Esophagus squamous epithelium (tissue), 5 donors: ENCODE measurements around the gene HSD11B2. TPM values are rescaled to one million over a fixed set of nuclear protein-coding genes. Genes with fewer than 3 reads are reported as not detected.

Source experiments
- DNase-seq: peaks from one replicate; lab custom pipeline; 2025; lab: John Stamatoyannopoulos, UW
- H3K27ac ChIP-seq, 4 donors: fragments of 200-600 bp; sonication (generic); one replicate each; pipeline ENCODE4 v1.5.1; 2016 to 2019; ENCODE audit warnings: mild to moderate bottlenecking in 1 of 4
- H3K27me3 ChIP-seq, 4 donors: fragments of 200-600 bp; sonication (generic); 1 replicate in 3 of 4; 2 replicates in 1 of 4; pipeline versions ENCODE4 v1.5.1 to v1.6.0; 2017 to 2021; ENCODE audit warnings: antibody characterized with exemption in 1 of 4
- H3K36me3 ChIP-seq, 3 donors: fragments of 200-600 bp; sonication (generic); one replicate each; pipeline ENCODE4 v1.5.1; 2016 to 2019
- H3K4me1 ChIP-seq, 3 donors: fragments of 200-600 bp; sonication (generic); one replicate each; pipeline ENCODE4 v1.5.1; 2017 to 2019
- H3K4me3 ChIP-seq, 4 donors: fragments of 200-600 bp; sonication (generic); 1 replicate in 3 of 4; 2 replicates in 1 of 4; pipeline ENCODE4 v1.5.1; 2016 to 2019; ENCODE audit warnings: mild to moderate bottlenecking in 2 of 4, moderate library complexity in 1 of 4
- H3K9me3 ChIP-seq, 3 donors: fragments of 200-600 bp; sonication (generic); one replicate each; pipeline ENCODE4 v1.5.1; 2016 to 2019
- POLR2A ChIP-seq, 4 donors: fragments of 450-650 bp; IDR thresholded peaks; one replicate each; pipeline ENCODE4 v1.6.1; 2017; ENCODE audit warnings: antibody characterized with exemption in 4 of 4, mild to moderate bottlenecking in 4 of 4, moderate library complexity in 3 of 4
- WGBS, 2 donors: methylation state at CpG; one replicate each; pipeline ENCODE4 v1.1.5; 2018; 5-methylcytosine and 5-hydroxymethylcytosine counted together
- intact Hi-C: fragments of 100-400 bp; cut with DNase I; formaldehyde crosslinking; loops from one replicate; pipeline ENCODE4 v1.15.0; 2022
- total RNA-seq, 4 donors: library from RNA; depleted of rRNA; stranded (reverse); fragments of >200 nt; gene quantifications; one replicate each; pipeline ENCODE4 v1.1.0, GENCODE V29; 2016
- TF ChIP-seq, protein P1 (sequence below), 6 experiments: fragments of 450-650 bp in 4 of 6; fragments of 200-600 bp in 2 of 6; sonication (generic) in 2 of 6; IDR thresholded peaks; one replicate each; pipeline ENCODE4 v1.5.1; 2016 to 2019; ENCODE audit warnings: antibody characterized with exemption in 6 of 6, mild to moderate bottlenecking in 4 of 6, moderate library complexity in 4 of 6
- donor health status: DM: yes; HTN: yes; CAD: no.

The HSD11B2 gene
- total RNA-seq, 4 donors from 2014 or later = 2.1 to 13.0 (median 6.7) TPM

DNA sequence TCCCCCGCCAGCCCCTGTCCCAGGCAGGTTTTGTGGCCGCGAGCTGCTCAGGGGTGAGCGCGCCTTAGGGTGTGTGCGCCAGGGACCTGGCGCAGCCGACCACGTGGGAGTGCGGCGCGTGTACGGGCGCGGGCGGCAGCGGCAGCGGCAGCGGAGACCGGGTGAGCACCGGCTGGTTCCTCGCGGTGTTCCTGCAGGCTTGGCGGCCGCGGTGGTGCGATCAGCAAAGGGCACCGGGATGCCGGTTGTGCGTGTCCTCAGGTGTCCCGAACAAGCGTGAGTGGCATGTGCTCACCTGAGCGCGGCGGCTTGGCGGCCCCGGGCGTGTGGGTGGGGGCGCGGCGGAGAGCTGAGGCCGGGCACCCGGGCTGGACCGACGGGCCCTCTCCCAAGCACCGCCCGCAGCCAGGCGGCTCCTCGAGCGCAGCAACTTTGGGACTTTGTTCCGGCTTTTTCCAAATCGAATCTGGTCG, 381 bp upstream of the HSD11B2 start:
- intact Hi-C loops = no loop called here
- H3K4me1 ChIP-seq = peaks cover 21 to 58% (median 27%) of the 10 kb centered on the region in 3 donors
- WGBS, 2 donors = 3 to 5% methylated on average over 4 to 8 of the region's 53 CpGs

DNA sequence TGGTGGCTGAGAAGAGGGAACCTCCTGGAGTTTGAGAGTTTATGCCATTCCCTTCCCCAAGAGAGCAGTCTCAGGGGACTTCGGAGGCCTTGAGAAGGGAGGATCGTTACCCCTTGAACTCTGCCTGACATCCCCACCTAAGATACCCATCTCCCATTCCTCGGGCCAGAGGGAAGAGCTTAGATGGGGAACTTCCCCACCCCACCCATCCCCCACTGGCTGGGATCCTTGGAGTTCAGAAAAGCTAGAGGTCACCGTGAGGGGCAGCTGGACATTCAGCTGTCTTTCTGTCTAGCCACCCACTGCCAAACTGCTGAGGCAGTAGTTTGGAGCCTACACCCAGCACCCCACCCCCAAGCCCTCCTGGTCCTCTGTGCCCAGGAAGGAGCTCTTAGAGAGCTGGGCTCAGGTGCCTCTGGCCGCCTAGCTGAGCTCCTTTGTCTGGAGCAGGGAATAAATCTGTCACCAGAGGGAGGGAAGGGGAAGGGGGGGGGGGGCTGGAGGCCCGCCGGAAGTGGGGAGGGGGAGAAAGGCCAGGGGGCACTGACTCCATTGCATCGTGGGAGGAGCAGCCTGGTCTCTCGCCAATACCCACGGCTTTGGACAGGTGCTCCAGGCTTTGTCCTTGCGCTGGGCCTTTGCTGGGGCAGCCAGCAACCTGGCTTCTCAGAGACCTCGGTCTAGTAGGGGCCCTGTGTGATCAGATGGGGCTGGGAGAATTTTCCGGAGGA, 1.0 kb downstream of the HSD11B2 start:
- Histone ChIP-seq H3K36me3 (peaks cover 0 to 17% (median 4%) of the 10 kb centered on the region in 3 donors), H3K4me3 (peak overlapping the region; percentile 36 to 71 (median 52)), H3K27me3 (peaks cover 0 to 28% (median 0%) of the 10 kb centered on the region in 4 donors), H3K4me1 (peaks cover 21 to 58% (median 27%) of the 10 kb centered on the region in 3 donors), H3K9me3 (no peaks in the 10 kb centered on the region), H3K27ac (peak overlapping the region; percentile 76 to 89 (median 80))
- 29 to 48% methylated on average over 5 to 8 of the region's 13 CpGs for WGBS, 2 donors
- intact Hi-C loops = no loop called here
- no peak for TF ChIP-seq POLR2A (IDR thresholded peaks at IDR 0.05)
- TF ChIP-seq, protein P1, sequence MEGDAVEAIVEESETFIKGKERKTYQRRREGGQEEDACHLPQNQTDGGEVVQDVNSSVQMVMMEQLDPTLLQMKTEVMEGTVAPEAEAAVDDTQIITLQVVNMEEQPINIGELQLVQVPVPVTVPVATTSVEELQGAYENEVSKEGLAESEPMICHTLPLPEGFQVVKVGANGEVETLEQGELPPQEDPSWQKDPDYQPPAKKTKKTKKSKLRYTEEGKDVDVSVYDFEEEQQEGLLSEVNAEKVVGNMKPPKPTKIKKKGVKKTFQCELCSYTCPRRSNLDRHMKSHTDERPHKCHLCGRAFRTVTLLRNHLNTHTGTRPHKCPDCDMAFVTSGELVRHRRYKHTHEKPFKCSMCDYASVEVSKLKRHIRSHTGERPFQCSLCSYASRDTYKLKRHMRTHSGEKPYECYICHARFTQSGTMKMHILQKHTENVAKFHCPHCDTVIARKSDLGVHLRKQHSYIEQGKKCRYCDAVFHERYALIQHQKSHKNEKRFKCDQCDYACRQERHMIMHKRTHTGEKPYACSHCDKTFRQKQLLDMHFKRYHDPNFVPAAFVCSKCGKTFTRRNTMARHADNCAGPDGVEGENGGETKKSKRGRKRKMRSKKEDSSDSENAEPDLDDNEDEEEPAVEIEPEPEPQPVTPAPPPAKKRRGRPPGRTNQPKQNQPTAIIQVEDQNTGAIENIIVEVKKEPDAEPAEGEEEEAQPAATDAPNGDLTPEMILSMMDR (IDR thresholded peaks at IDR 0.05) = no peak
- DNase-seq = no peak

More for the DNA sequence above, 381 bp upstream of the HSD11B2 start:
- Histone ChIP-seq H3K27ac (peak overlapping the region; percentile 76 to 89 (median 80)), H3K36me3 (peaks cover 0 to 3% (median 0%) of the 10 kb centered on the region in 3 donors), H3K4me3 (peak overlapping the region; percentile 36 to 71 (median 52)), H3K27me3 (peaks cover 0 to 33% (median 0%) of the 10 kb centered on the region in 4 donors), H3K9me3 (no peaks in the 10 kb centered on the region)
- DNase-seq = no peak
- peak in 1 of 4 donors; percentile 8 for TF ChIP-seq POLR2A (IDR thresholded peaks at IDR 0.05)
- TF ChIP-seq, protein P1 (IDR thresholded peaks at IDR 0.05) = peak in 1 of 6 experiments; percentile 6

DNA sequence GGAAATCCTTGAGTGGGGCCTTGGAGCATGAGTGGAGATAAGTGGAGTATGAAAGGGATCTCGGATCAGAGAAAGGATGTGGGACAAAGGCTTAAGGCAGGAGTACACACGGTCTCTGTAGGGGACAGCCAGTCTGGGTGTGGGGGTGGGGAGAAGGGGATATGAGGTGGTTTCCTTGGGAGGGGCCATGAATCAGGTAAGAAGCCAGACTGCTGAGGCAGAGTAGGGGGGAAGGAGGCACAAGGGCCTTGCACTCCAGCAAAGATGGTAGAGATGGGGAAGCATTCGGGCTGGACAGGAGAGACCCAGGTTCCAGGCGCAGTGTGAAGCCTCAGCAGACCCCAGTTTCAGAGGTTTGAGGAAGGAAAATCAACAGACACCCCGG, 1.6 kb downstream of the HSD11B2 start:
- WGBS, 2 donors = 69 to 78% methylated on average over 4 to 5 of the region's 5 CpGs
- no peaks in the 10 kb centered on the region for H3K9me3 ChIP-seq
- H3K4me3 ChIP-seq = no peak overlapping the region
- intact Hi-C loops = no loop called here
- DNase-seq = no peak
- H3K27ac ChIP-seq = no peak overlapping the region
- peaks cover 0 to 25% (median 0%) of the 10 kb centered on the region in 4 donors for H3K27me3 ChIP-seq
- H3K4me1 ChIP-seq = peaks cover 21 to 57% (median 27%) of the 10 kb centered on the region in 3 donors
- no peak for TF ChIP-seq POLR2A (IDR thresholded peaks at IDR 0.05)
- H3K36me3 ChIP-seq = peaks cover 1 to 23% (median 4%) of the 10 kb centered on the region in 3 donors

DNA sequence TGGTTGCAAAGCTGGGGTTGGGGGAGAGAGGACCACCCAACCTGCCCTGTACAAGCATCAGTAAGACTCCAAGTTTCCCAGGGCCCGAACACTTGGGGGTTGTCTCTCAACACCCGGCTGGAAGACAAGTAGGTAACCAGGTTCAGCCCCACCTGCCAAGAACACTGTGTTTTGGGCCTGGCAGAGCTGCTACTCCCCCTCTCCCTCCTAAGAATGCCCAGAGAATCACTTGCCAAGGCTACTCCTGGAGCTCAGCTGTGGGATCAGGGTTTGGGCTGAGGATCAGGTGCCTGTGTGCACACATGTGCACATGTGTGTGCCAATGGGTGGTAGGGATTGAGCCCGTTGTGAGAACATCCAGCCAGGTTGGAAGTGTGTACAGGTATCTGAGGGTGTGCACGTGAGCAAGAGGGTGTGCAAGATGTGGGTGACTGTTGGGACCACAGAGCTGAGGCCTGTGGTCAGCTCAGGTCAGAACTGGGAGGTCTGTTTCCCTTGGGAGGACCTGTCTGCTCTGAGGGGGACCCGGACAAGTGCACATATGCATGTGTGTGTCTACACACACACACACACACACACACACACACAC, 2.3 kb downstream of the HSD11B2 start:
- intact Hi-C loops = no loop called here
- WGBS, 2 donors = 72 to 90% methylated on average over 2 to 3 of the region's 5 CpGs
- H3K27ac ChIP-seq = no peak overlapping the region

DNA sequence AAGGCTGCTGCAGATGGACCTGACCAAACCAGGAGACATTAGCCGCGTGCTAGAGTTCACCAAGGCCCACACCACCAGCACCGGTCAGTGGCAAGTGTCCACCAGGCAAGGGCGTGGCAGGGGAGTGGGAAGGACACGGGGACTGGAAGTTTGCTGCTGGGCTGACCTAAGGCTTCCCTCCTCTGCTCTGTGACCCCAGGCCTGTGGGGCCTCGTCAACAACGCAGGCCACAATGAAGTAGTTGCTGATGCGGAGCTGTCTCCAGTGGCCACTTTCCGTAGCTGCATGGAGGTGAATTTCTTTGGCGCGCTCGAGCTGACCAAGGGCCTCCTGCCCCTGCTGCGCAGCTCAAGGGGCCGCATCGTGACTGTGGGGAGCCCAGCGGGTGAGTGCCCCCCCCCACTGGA, 4.8 kb downstream of the HSD11B2 start:
- H3K9me3 ChIP-seq = no peaks in the 10 kb centered on the region
- TF ChIP-seq, protein P1 (IDR thresholded peaks at IDR 0.05) = no peak
- TF ChIP-seq POLR2A (IDR thresholded peaks at IDR 0.05) = no peak
- H3K27ac ChIP-seq = no peak overlapping the region
- 97% methylated on average over 6 of the region's 16 CpGs; no CpG with 5 or more reads in 1 of the 2 donors for WGBS, 2 donors
- H3K4me1 ChIP-seq = peaks cover 11 to 40% (median 19%) of the 10 kb centered on the region in 3 donors
- H3K27me3 ChIP-seq = no peaks in the 10 kb centered on the region
- H3K36me3 ChIP-seq = peaks cover 6 to 55% (median 27%) of the 10 kb centered on the region in 3 donors
- no peak for DNase-seq
- intact Hi-C loops = no loop called here
- no peak overlapping the region for H3K4me3 ChIP-seq

More for the DNA sequence above, 2.3 kb downstream of the HSD11B2 start:
- Histone ChIP-seq H3K9me3 (no peaks in the 10 kb centered on the region), H3K27me3 (peaks cover 0 to 18% (median 0%) of the 10 kb centered on the region in 4 donors), H3K4me1 (peaks cover 20 to 50% (median 27%) of the 10 kb centered on the region in 3 donors), H3K36me3 (peaks cover 6 to 30% (median 12%) of the 10 kb centered on the region in 3 donors), H3K4me3 (no peak overlapping the region)
- DNase-seq = no peak
- no peak for TF ChIP-seq POLR2A (IDR thresholded peaks at IDR 0.05)
- TF ChIP-seq, protein P1 (IDR thresholded peaks at IDR 0.05) = no peak
